Bronchial epithelial cell (primary cell): ENCODE measurements around the gene DYRK1A. TPM values are rescaled to one million over a fixed set of nuclear protein-coding genes. Genes with fewer than 3 reads are reported as not detected.
"Not testable (repeated sequence)": the region's sequence is repeated elsewhere in the genome, so short reads cannot be mapped to it uniquely, and the experiment has no call there.

ENCODE experiments used
- DNase-seq: peaks from one replicate; pipeline ENCODE4 v3.0.0-alpha.2; 2010; ENCODE audit warnings: low read depth
- FAIRE-seq: peaks from 2 replicates; lab custom pipeline; 2011; peaks lifted over from hg19 to GRCh38; lab: Jason Lieb, UNC
- H3K27me3 ChIP-seq: 2 replicates; pipeline ENCODE4 v1.5.1; 2011; ENCODE audit warnings: low read length; ENCODE audit not compliant: control insufficient read depth, insufficient read depth
- H3K36me3 ChIP-seq: 2 replicates; pipeline ENCODE4 v1.5.1; 2011; ENCODE audit warnings: low read length; ENCODE audit not compliant: control insufficient read depth, insufficient read depth
- H3K4me3 ChIP-seq: 2 replicates; pipeline ENCODE4 v1.5.1; 2011; ENCODE audit warnings: mild to moderate bottlenecking, low read depth, low read length, control low read depth
- total RNA-seq: library from RNA; depleted of rRNA; stranded (reverse); fragments of >200 nt; gene quantifications from 2 replicates; pipeline ENCODE4 v1.2.1, GENCODE V29; 2014
- TF ChIP-seq, protein P1 (sequence below): IDR thresholded peaks from 2 replicates; pipeline ENCODE4 v1.5.1; 2011; ENCODE audit warnings: mild to moderate bottlenecking, moderate library complexity, low read length, control low read depth, inconsistent platforms; ENCODE audit not compliant: insufficient read depth, severe bottlenecking

The DYRK1A gene
- 47.4 and 51.1 TPM in 2 replicates for total RNA-seq

DNA sequence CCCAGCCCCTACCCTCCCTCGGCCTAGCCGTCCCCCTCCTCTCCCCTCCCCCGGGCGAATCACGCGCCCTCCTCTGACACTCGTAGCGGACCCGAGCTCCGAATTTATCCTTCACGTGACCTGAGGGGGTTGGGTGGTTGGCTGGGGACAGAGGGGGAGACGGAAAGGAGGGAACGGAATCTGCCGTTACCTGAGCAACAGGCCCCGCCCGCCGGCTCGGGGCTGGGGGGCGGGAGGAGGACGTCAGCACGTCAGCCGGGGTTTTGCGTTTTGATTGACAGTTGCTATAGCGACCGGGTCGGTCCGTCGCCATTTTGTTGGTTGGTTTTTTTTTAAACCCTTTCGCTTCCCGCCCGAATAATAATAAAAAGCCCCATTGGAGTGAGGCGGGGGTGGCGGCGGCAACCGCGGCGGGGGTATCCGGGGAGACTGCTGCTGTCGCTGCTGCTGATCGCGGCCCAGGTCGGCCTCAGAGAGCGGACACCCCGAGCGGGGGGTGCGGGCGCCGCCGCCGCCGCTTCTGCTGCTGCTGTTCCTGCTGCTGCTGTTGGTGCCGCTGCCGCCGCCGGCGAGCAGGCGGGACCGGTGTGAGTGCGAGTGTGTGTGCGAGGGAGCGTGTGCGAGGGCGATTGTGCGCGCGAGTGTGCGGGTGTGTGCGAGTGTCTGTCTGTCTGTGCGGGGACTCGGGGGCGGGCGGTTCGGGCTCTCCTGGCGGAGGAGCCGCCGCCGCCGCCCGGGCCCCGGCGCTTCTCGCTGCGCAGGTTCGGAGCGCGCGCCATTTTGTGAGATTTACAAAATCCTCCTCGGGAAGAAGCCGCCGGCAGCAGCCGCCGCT, at the start of gene DYRK1A:
TSS of gene DYRK1A (plus strand) at position 292 of the 835 bp plus-strand sequence. CDS start 53,602 bp downstream, outside the sequence.
- no peak for FAIRE-seq
- TF ChIP-seq, protein P1, sequence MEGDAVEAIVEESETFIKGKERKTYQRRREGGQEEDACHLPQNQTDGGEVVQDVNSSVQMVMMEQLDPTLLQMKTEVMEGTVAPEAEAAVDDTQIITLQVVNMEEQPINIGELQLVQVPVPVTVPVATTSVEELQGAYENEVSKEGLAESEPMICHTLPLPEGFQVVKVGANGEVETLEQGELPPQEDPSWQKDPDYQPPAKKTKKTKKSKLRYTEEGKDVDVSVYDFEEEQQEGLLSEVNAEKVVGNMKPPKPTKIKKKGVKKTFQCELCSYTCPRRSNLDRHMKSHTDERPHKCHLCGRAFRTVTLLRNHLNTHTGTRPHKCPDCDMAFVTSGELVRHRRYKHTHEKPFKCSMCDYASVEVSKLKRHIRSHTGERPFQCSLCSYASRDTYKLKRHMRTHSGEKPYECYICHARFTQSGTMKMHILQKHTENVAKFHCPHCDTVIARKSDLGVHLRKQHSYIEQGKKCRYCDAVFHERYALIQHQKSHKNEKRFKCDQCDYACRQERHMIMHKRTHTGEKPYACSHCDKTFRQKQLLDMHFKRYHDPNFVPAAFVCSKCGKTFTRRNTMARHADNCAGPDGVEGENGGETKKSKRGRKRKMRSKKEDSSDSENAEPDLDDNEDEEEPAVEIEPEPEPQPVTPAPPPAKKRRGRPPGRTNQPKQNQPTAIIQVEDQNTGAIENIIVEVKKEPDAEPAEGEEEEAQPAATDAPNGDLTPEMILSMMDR: peak; percentile 7
- DNase-seq: peak; percentile 94

DNA sequence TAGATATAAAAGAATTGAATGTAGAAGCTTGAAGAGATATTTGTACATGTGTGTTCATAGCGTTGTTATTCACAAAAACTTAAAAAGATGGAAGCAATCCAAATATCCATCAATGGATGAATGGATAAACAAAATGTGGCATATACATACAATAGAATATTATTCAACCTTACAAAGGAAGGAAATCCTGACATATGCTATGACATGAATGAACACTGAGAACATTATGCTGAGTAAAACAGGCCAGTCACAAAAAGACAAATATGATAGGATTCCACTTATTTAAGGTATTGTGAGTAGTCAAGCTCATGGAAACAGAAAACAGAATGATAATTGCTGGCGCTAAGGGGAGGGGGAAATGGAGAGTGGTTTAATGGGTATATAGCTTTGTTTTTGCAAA, 47.0 kb upstream of the DYRK1A start:
- no peaks in the 10 kb centered on the region for H3K27me3 ChIP-seq
- FAIRE-seq (no peak), DNase-seq (no peak)
- TF ChIP-seq, protein P1: no peak
- no peak overlapping the region for H3K4me3 ChIP-seq
- no peaks in the 10 kb centered on the region for H3K36me3 ChIP-seq

More for the DNA sequence above, at the start of gene DYRK1A:
- Histone ChIP-seq H3K36me3 (no peaks in the 10 kb centered on the region), H3K27me3 (no peaks in the 10 kb centered on the region), H3K4me3 (peak within 1 kb of the TSS; percentile 89)

DNA sequence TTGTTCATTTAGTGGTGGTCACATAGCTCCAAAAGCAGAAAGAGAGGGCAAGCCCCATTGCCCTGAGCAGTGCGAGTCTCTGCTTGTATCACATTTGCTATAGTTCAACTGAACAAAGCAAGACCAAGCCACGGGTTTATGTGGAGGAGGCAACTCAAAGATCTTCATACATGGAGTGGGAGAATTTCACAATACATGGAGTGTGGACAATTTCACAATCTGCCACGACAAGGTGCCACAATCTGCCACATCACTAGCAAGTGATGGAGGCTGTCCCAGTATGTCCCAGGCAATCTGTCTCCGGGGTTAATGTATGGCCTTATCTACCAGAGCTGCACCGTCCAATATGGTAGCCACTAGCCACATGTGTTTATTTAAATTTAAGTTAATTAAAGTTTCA, 44.5 kb upstream of the DYRK1A start:
- no peak overlapping the region for H3K4me3 ChIP-seq
- DNase-seq: no peak
- TF ChIP-seq, protein P1: no peak
- no peak for FAIRE-seq
- H3K36me3 ChIP-seq: no peaks in the 10 kb centered on the region
- no peaks in the 10 kb centered on the region for H3K27me3 ChIP-seq

DNA sequence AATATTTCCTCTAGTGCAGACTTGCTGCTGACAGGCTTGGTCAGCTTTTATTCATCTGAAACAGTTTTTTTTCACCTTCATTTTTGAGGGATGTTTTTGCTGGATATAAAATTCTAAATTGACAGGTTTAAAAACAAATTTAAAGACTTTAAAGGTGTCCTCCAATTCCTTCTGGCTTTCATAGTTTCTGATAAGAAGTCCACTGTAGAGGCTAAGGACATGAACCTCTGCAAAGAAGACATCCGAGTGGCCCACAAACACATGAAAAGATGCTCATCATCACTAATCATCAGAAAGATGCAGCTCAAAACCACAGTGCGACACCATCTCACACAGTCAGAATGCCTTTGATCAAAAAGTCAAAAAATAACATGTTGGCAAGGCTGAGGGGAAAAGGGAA, 42.0 kb upstream of the DYRK1A start:
- no peaks in the 10 kb centered on the region for H3K27me3 ChIP-seq
- H3K4me3 ChIP-seq: no peak overlapping the region
- TF ChIP-seq, protein P1: no peak
- FAIRE-seq (no peak), DNase-seq (no peak)
- no peaks in the 10 kb centered on the region for H3K36me3 ChIP-seq

DNA sequence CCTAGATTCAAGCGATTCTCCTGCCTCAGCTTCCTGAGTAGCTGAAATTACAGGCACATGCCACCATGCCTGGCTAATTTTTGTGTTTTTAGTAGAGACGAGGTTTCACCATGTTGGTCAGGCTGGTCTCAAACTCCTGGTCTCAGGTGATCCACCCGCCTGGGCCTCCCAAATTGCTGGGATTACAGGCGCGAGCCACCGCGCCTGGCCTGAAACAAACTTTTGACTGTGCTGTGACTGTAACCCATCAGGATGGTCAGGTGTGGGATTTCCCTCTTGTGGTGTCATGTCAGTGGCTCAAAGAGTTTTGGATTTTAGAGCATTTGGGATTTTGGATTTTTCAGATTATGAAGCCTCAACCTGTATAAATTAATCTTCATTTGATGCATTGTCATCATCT, 38.4 kb upstream of the DYRK1A start:
- not testable (repeated sequence) for H3K27me3 ChIP-seq, FAIRE-seq, H3K36me3 ChIP-seq, H3K4me3 ChIP-seq, DNase-seq

DNA sequence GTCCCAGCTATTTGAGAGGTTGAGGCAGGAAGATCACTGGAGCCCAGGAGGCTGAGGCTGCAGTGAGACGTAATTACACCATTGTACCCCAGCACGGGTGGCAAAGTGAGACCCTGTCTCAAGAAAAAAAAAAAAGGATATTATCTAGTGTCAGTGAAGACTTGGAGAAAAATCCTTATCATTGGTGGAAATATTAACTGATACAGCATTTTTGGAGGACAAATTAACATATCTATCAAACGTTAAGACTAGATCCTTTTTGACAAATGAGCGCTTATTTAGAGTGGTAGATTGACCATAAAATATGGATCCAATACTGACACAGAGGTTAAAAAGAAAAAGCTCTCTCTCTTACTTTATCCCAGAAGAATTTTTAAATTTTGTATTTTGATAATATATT, 35.2 kb upstream of the DYRK1A start:
- Histone ChIP-seq H3K4me3 (no peak overlapping the region), H3K36me3 (no peaks in the 10 kb centered on the region), H3K27me3 (no peaks in the 10 kb centered on the region)
- TF ChIP-seq, protein P1: no peak
- no peak for DNase-seq
- no peak for FAIRE-seq
